Embryonic facial prominence (tissue), 1 donor: Measurements from ENCODE around the gene LPCAT3.

Source experiments
- DNase-seq: peaks from one replicate; pipeline ENCODE4 v3.0.0-alpha.2; 2016; ENCODE audit errors: extremely low spot score

The LPCAT3 gene

GRCh38 chr12:6998715-6999451 is 19.4 kb downstream of the LPCAT3 start:
- DNase-seq, result no peak

DNA sequence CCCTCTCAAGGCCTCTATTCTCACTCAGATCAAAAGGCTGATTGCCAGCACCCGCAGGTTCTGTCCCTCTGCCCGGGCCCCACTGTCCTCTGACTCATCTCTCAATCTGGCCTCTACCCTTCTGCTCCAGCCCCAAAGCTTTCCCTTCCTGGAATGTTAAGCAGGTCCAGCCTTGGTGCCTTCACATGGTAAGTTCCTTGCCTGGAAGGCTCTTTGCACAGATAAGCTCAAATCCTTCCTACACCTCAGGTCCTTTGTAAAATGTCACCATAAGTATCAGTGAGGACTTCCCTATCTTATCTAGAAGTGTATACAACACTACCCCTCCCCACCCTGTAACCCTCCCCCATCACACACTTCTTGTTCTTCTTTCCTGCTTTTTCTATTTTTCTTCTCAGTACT is 22.2 kb downstream of the LPCAT3 start:
- DNase-seq, result no peak

GRCh38 chr12:6987956-6988553 is 30.2 kb downstream of the LPCAT3 start:
- no peak for DNase-seq

GRCh38 chr12:6982532-6982931 is 35.7 kb downstream of the LPCAT3 start:
- DNase-seq, result no peak

DNA sequence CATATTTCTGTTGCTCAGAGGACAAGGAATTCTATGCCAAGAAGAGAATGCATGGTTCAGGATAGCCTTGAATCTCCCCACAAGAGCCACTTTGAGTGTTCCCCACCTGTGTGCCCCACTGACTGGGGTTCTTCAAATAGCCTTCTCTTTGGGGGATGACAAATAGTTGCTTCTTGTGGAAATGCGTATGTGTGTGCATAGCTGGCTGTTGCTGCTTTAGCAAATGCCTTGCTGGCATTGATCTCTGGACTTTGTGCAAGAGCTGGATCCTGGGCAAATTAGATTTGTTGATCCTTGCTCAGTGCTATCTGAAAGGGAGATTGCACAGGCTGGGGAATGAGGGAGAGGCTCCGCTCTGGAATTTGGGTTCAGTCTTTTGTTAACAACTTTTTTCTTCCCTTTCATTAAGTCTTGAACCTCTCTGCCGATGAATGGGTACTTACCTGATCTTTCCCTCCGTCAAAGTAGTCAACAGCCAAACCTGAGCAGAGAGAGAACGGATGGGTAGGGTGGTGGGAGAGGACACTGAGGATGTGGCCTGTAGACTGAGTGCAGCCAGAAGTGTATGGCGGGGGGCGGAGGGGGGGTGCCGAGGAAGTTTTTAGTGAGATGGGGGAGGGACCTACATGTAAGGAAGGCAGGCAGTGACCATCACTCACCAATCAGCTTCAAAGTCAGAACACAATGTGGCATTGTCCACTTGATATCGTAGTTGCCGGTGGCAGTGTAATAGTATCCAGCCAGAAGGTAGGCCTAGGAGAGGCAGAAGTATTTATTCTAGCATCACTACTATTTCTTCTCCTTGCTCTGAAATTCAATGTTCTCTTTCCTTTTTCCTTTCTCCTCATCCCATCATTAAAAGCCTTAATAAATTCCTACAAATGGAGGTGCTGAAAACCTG is 36.9 kb downstream of the LPCAT3 start:
- DNase-seq, result no peak

DNA sequence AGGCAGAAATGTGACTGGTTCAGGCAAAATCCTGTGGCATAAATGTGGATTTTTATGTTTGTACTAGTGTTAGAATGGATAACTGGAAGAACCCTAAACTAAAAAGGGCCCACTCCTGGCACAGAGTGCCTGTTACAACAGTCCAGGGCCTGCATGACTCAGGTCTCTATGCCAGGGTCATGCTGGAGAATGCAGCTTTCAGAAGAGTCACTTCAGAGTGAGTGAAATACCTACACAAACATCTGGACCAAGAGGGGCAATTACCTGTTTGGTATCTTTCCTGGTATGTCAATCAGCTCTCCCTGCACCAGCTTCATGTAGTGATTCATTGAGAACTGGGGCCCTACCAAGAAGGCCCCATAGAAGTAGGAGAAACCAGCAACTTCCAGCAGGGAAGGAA is 37.5 kb downstream of the LPCAT3 start:
- DNase-seq, result no peak

DNA sequence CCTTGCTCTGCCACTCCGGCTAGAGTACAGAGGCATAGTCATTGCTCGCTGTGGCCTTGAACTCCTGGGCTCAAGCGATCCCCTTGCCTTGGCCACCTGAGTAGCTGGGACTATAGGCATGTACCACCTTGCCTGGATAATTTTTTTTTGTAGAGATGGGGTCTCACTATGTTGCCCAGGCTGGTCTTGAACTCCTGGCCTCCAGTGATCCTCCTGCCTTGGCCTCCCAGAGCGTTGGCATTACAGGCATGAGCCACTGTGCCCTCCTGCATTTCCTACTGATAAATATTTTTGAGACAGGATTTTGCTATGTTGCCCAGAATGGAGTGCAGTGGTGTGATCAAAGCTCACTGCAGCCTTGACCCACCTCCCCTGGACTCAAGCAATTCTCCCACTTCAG is 38.2 kb downstream of the LPCAT3 start:
- no peak for DNase-seq

GRCh38 chr12:6979453-6979852 is 38.8 kb downstream of the LPCAT3 start:
- no peak for DNase-seq

DNA sequence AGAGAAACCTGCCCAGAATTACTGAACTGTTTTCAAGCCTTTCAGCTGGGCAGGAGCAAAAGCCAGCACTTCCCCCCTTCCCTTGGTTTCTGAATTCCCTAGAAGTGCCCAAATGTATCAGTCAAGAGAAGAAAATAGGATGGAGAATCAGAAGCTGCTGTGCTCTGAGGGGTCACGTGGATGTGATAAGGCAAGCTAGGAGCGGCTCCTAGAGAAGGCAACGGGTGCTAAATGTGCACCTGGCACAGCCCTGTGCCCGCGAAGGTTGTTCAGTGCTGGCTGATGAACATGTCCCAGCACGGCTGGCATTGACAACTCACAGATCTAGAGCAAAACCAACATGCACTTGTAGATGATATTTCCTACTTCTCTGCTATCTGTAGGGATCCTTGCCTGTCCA is 39.3 kb downstream of the LPCAT3 start:
- no peak for DNase-seq

GRCh38 chr12:6978611-6979011 is 39.7 kb downstream of the LPCAT3 start:
- no peak for DNase-seq

DNA sequence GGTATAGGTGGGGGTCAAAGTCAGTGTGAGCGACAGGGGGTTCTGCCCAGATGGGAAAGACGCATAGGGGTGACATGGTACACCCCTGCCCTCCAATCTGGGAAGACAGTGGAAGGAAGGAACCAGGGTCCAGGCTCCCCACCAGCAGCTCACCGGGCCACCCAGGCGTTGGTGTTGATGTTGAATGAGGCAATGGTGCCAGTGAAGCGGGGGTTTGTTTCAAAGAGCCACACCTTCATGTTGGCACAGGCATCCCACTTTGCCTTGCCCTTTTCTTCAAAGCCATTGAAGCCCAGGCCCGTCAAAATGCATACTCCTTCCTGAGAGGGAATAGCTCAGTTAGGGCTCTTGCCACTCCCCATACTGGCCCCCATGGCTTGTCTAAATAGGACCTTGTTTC is 40.1 kb downstream of the LPCAT3 start:
- DNase-seq, result no peak

DNA sequence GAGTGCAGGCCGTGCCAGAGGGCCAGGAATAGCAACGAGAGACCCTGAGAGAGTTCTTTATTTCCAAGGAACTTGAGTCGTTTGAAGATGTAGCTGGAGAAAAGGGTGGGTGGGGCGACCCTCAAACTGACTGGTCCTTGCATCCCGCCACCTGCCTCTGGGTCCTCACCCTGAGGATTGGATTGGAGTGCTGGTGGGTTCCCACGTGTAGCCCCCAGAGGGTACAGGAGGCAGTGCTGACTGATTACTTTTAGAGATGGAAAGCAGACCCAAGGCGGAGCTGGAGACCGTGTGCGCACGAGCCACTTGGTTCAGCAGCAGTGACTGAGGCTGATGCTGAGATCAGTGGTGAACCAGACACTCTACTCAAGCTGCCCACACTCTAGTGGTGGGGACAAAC is 40.6 kb downstream of the LPCAT3 start:
- no peak for DNase-seq

GRCh38 chr12:6975297-6976032 is 42.8 kb downstream of the LPCAT3 start:
- no peak for DNase-seq

DNA sequence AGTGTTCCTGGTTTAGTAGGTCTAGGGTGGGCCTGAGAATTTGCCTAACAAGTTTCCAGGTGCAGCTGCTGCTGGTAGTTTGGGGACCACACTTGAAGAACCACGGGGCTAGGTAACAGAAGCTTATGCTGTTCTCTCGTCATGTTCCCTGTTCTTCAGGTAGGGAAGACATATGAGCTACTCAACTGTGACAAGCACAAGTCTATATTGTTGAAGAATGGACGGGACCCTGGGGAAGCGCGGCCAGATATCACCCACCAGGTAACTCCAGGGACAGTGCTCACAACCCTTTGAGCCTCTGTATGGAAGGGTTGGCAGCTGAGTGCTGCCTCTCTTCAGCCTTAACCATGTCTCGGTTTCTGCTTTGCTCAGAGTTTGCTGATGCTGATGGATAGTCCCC is 44.1 kb downstream of the LPCAT3 start:
- DNase-seq, result no peak

GRCh38 chr12:6970096-6970527 is 48.2 kb downstream of the LPCAT3 start:
- no peak for DNase-seq

GRCh38 chr12:6968426-6968825 is 49.9 kb downstream of the LPCAT3 start:
- no peak for DNase-seq

DNA sequence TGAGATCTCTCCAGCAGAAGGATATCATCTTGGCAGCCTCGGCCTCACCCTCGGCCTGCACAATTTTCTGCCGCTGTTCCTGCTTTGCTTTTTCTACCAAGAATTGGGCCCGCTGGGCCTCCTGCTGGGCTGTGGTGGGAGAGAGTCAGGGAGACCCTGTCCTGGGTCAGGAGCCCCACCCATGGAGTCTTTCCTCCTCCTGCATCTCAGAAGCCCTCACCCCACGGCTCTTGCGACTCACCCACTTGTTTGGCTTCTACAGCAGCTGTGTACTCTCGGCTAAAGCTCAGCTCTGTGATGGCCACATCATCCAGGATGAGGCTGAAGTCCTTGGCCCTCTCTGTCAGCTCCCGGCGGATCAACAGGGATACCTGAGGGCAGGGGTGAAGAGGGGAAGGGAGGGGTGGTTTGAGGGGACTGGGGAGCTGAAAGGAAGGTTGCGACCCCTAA is 50.6 kb downstream of the LPCAT3 start:
- DNase-seq, result no peak

DNA sequence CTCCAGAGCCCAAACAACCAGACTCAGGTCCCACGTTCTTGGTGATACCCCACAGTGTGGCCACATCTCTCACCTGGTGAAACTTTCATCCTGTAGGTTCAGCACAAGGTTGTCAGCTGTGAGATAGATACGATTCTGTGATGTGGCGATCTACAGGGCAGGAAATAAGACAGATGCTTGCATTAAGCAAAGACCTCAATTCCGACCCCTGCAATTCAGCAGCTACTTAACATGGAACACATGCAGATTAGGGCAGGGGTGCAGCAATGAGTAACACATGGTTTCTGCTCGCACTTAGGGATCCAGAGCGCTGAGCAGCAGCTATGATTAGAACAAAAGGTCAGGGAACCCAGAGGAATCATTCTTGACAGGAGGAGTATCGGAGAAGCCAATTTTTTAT is 51.9 kb downstream of the LPCAT3 start:
- DNase-seq, result no peak

GRCh38 chr12:6965714-6966113 is 52.6 kb downstream of the LPCAT3 start:
- DNase-seq, result no peak

- DNase-seq, result peak; percentile 65
These were observed 53.1 kb downstream of the LPCAT3 start for GRCh38 chr12:6965026-6965661.

DNA sequence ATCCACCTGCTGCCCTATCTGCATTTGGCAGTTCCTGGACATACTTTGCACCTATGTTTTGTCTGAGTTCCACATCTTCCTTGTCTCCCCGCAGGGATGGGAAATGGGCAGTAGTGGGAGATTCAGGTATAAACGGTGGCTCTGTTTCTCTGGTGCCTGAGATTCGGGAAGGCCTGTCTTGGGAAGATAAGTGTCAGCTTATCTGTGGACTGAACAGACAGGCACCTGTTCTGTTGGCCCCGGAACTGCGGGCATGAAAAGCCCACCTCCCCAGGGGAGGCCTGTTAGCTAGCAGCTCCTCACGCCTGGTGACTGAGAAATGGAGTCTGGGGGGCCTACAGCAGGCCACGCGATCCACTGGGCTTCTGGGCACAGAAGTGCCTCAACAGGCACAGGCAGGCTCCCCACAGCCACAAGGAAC is 53.7 kb downstream of the LPCAT3 start:
- DNase-seq, result no peak
